NCI-H526 (cell line): Measurements from ENCODE around the gene FATE1.

Experiments used
- DNase-seq, 2 experiments: peaks; one replicate each; lab custom pipeline; 2025; lab: John Stamatoyannopoulos, UW

FATE1 gene

DNA sequence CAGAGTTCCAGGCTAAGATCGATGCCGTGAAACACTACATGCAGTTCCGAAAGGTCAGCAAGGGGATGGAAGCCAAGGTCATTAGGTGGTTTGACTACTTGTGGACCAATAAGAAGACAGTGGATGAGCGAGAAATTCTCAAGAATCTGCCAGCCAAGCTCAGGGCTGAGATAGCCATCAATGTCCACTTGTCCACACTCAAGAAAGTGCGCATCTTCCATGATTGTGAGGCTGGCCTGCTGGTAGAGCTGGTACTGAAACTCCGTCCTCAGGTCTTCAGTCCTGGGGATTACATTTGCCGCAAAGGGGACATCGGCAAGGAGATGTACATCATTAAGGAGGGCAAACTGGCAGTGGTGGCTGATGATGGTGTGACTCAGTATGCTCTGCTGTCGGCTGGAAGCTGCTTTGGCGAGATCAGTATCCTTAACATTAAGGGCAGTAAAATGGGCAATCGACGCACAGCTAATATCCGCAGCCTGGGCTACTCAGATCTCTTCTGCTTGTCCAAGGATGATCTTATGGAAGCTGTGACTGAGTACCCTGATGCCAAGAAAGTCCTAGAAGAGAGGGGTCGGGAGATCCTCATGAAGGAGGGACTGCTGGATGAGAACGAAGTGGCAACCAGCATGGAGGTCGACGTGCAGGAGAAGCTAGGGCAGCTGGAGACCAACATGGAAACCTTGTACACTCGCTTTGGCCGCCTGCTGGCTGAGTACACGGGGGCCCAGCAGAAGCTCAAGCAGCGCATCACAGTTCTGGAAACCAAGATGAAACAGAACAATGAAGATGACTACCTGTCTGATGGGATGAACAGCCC lies 28.0 kb downstream of the FATE1 start:
- DNase-seq: no peak

DNA sequence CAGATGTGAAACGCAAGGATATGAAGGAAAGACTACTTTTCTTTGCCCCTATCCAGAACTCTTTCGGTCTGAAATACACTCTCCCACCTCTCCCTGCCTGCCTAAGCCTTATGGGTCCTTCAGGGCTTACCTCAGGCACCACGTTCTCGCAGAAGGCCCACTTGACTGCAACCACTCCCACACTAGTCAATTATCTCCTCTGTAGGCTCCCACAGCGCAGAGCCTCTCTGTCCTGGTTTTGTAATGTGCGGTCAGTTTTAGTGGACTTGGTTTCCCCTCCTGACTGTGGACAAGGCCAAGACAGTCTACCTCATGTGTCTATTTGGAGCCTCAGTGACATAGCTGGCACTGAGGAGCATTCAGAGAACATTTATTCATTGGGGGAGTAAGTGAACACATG lies 29.8 kb downstream of the FATE1 start:
- no peak for DNase-seq

DNA sequence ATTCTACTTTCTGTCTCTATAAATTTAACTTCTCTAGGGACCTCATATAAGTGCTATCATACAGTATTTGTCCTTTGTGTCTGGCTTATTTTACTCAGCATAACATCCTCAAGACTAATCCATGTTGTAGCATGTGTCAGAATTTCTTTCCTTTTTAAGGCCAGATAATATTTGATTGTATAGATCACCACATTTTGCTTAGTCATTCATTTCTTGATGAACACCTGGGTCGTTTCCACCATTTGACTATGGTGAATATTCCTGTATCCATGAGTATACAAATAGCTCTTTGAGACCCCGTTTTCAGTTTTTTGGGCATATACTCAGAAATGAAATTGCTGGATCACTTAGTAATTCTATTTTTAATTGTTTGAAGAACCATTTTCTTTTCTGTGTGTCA lies 30.7 kb downstream of the FATE1 start:
- no peak for DNase-seq

DNA sequence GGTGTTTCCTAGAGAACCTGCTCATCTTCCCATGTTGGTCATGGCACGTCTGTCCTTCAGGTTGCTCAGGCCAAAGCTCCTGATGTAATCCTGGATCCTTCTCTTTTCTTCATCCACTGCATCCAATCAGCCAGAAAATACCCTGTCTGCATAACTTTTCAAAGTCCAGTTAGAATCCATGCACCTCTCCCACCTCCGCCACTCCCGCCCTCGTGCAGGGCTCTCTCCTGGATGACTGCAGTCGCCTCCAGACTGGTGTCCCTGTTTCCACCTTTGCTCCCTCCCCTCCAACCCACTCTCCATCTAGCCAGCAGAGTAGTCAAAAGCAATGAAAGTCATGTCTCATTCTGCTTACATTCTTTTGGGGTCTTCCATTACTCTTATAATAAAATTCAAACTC lies 34.7 kb downstream of the FATE1 start:
- DNase-seq: no peak

DNA sequence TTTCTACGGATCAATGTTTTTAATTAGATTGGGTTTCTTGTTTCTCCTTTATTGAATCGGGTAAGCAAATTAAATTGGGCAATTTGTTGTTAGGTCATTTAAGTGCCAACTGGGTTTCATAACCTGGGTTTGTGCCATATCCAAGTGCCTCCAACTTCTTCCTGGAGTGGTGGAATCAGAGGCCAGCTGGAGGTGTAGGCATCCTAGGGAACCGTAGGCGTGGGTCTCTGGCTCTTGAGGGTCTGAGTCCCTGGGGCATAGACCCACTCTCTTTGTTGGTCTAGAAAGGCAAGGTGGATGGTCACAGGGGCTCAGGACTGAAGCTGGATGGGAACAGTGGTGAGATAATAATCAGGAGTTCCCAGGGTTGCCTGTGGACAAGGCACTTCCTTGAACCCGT lies 37.0 kb downstream of the FATE1 start:
- DNase-seq: no peak

DNA sequence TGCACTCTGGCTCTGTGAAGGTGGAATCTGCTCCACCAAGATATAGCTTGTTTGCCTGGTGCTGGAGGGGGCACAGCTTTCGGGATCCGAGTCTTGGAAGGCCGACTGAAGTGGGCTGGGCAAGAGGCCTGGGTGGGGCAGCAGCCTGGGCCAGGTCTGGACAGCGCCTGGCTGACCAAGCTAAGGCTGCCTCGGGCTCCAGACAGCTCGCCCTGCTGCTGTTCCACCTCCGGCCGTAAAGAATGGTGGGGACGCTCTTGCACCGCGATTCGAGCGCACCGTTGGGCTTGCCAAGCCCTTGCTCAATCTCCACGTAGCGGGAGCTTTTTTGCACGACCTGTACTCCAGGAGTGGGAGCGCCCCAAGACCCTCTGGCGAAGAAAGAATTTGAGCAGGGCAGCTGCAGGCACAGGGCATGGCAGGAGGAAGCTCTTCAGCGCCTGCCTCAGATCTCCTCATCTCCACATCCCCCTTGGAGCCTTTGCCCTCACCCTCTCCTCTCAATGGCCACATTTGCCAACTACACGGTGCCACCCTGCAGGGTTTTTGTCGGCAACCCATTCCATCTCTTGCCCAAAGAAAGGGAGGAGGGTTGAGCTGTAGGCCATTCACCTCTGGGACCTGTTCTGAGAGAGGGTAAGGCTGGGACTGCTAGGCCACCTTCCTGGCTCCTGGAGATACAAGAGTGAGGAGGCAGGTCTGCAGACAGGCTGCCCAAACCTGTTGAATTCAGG lies 37.6 kb downstream of the FATE1 start:
- peak in 1 of 2 experiments; percentile 63 for DNase-seq

DNA sequence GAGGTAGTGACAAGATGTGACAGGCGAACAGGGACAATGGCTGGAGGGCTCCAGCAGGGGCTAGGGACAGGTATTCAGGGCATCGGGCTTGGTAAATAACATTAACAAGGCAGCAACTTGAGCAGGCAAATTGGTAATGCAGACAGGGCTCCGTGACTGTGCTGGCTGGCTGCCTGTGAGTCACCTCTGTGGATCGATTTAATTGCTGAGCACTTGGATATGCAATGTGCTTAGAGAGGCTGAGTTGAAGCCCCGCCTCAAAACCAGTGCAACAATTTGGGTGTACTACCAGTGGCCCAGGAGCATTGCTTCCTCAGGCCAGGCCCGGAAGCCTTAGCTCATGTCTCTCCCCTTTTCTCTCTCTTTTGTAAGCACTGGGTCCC lies 38.2 kb downstream of the FATE1 start:
- no peak for DNase-seq

DNA sequence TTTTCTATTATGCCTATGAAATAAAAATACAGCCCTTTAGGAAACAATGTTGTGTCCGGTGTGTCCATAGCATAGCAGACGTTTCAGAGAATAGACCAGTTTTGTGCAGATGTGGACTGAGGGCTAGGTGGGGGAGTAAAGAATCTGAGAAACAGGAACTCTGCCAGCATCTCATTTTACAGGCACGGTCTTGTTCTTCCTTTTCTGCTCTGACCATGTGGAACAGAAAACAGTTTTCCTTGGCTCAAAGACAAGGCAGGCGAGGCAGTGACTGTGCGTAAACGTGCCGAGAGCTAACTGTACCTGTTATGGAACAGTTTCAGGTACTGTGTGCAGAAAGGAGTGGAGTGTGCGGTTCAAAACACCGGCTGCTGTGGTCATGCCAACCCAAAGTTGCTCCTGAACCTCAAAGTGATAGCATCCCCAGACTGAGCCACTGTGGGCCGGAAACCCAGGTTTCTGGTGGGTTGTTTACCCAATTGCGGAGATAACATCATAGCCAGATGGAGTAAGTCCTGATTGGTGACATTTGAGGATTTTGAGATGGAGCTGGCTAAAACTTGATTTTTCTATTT lies 38.9 kb downstream of the FATE1 start:
- DNase-seq: no peak

DNA sequence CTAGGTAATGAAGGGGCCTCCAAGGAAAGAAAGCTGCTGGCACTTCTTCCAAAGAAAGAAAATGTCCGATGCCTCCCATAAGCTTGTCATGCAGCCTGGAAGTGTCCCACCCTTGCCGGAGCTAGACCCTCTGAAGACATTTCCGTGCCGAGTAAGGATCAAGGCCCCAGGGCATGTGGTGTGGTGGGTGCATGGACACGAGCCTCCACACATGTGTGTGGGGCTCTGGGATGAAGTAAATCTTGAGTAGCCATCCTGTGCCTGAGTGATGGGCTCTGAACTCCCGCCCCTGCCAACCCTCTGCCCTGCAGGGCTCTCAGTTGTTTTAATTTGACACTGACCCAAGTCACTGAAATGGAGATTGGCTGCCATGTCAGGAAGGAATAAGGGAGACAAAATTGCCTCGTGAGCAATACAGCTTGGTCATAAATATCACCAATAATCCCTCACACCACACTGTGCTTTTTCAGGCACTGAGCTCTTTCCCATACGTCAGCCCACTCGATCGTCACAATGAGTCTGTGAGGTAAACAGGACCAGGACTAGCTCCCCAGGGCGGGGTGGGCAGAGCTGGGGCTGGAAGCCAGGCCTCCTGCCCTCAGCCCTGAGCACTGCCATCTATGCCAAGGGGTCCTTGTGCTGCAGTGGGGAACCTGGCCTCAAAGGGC lies 43.3 kb downstream of the FATE1 start:
- no peak for DNase-seq

DNA sequence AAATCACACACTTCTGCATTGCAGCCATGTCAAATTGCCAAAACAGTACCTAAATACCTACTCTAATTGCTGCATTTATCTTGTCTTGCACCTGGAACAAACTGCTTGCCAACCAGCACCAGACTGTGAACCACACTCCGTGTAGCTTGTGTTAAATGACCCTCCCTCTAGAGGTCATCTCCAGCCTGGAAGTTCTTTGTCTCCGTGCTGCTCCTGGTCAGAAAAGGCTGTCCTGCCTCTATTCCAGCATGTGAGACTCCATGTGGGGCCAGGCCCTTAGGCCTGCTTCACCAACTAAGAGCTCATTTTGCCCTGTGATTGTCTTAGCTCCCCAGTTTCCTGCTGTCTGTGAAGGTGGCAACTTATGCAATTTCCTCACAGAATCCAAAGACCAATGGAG lies 47.0 kb downstream of the FATE1 start:
- no peak for DNase-seq

DNA sequence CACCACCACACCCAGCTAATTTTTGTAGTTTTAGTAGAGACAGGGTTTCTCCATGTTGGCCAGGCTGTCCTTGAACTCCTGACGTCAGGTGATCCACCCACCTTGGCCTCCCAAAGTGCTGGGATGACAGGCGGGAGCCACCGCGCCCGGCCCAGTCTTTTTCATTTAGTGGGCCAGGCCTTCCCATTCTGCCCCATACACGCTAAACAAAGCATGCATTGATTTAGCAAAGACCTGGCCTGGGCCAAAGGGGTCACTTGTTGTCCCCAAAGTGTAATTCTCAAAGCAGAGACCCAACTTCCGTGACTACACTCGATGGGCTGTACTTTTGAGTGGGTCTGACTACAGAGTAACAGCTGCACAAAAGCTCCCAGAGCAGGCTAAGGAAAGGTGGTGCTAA lies 47.9 kb downstream of the FATE1 start:
- DNase-seq: no peak

DNA sequence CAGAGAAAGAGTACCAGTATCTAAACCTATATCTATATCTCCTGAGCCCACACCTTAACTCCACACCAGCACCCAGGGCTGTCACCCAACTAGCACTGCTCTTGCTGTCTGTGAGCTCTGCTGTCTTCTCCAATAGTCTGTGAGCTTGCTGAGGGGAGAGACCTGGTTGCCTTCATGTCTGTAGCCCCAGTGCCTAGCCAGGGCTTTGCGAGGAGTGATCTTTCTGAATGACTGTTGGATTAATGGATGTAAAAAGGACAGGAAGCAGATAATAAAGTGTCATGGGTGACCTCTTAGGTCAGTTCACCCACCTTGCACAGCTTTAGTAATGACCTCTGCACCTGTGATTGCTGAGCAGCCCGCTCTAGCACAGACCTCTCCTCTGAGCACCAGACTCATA lies 49.2 kb downstream of the FATE1 start:
- no peak for DNase-seq

DNA sequence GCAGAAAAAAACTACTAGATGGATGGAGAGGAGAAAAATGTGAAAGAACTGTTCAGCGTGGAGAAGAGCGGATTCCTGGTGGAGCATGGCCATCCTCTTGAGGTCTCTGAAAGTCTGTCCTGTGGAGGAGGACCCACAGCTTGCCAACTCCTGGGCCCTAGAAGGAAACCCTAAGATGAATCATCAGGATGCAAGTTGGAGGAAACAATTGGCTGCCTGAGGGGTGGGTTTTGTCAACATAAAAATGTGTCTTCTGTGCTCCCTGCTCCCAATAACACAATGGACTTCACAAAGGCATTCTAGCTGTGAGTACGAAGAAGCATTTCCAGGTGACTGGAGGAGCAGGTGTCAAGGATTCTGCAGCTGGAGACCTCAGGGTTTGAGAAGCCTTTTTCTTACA lies 55.9 kb downstream of the FATE1 start:
- no peak for DNase-seq
